ENCODE results near the gene ZNF70.

ZNF70 gene

GRCh38 chr22:23689414-23689813, 61.5 kb downstream of the ZNF70 start:
- no peak for DNase-seq

Data from NCI-H146 (cell line).